HG03469 (cell line): ENCODE results near the gene SLC6A18.
"Not testable (repeated sequence)": the region's sequence is repeated elsewhere in the genome, so short reads cannot be mapped to it uniquely, and the experiment has no call there.

Experiments used
- ATAC-seq: cut with Tn5 transposase; IDR thresholded peaks from one replicate; pipeline ENCODE4 v1.9.1; 2021; ENCODE audit warnings: mild to moderate bottlenecking, moderate library complexity, moderate number of reproducible peaks; ENCODE audit not compliant: unreplicated experiment

Gene SLC6A18

GRCh38 chr5:1273745-1274144, 48.6 kb downstream of the SLC6A18 start:
- no peak for ATAC-seq

GRCh38 chr5:1274471-1274870, 49.3 kb downstream of the SLC6A18 start:
- ATAC-seq = no peak

GRCh38 chr5:1275397-1276391, 50.5 kb downstream of the SLC6A18 start:
- ATAC-seq = not testable (repeated sequence)

GRCh38 chr5:1276930-1277329, 51.7 kb downstream of the SLC6A18 start:
- ATAC-seq = no peak

- ATAC-seq = no peak
Observed at GRCh38 chr5:1277331-1277730, 52.1 kb downstream of the SLC6A18 start.

- ATAC-seq = no peak
Observed at GRCh38 chr5:1277781-1278180, 52.6 kb downstream of the SLC6A18 start.

- ATAC-seq = no peak
Observed at GRCh38 chr5:1278216-1278615, 53.0 kb downstream of the SLC6A18 start.

- ATAC-seq = no peak
Observed at GRCh38 chr5:1278656-1279442, 53.7 kb downstream of the SLC6A18 start.

- ATAC-seq = no peak
Observed at GRCh38 chr5:1279443-1280151, 54.4 kb downstream of the SLC6A18 start.

- no peak for ATAC-seq
Observed at GRCh38 chr5:1280177-1281037, 55.2 kb downstream of the SLC6A18 start.

- no peak for ATAC-seq
Observed at GRCh38 chr5:1281038-1281882, 56.1 kb downstream of the SLC6A18 start.

GRCh38 chr5:1282131-1282992, 57.2 kb downstream of the SLC6A18 start:
- no peak for ATAC-seq

GRCh38 chr5:1282993-1283728, 58.0 kb downstream of the SLC6A18 start:
- ATAC-seq = not testable (repeated sequence)

- not testable (repeated sequence) for ATAC-seq
Observed at GRCh38 chr5:1283729-1284041, 58.5 kb downstream of the SLC6A18 start.

- not testable (repeated sequence) for ATAC-seq
Observed at GRCh38 chr5:1284336-1284970, 59.3 kb downstream of the SLC6A18 start.

- ATAC-seq = no peak
Observed at GRCh38 chr5:1285141-1285540, 60.0 kb downstream of the SLC6A18 start.

- no peak for ATAC-seq
Observed at GRCh38 chr5:1285883-1286291, 60.7 kb downstream of the SLC6A18 start.
